ENCODE results near the gene RAB11FIP3. TPM values are rescaled to one million over a fixed set of nuclear protein-coding genes. Genes with fewer than 3 reads are reported as not detected.

Gene RAB11FIP3, protein sequence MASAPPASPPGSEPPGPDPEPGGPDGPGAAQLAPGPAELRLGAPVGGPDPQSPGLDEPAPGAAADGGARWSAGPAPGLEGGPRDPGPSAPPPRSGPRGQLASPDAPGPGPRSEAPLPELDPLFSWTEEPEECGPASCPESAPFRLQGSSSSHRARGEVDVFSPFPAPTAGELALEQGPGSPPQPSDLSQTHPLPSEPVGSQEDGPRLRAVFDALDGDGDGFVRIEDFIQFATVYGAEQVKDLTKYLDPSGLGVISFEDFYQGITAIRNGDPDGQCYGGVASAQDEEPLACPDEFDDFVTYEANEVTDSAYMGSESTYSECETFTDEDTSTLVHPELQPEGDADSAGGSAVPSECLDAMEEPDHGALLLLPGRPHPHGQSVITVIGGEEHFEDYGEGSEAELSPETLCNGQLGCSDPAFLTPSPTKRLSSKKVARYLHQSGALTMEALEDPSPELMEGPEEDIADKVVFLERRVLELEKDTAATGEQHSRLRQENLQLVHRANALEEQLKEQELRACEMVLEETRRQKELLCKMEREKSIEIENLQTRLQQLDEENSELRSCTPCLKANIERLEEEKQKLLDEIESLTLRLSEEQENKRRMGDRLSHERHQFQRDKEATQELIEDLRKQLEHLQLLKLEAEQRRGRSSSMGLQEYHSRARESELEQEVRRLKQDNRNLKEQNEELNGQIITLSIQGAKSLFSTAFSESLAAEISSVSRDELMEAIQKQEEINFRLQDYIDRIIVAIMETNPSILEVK
- total RNA-seq = 22.7 and 25.3 TPM in 2 replicates

DNA sequence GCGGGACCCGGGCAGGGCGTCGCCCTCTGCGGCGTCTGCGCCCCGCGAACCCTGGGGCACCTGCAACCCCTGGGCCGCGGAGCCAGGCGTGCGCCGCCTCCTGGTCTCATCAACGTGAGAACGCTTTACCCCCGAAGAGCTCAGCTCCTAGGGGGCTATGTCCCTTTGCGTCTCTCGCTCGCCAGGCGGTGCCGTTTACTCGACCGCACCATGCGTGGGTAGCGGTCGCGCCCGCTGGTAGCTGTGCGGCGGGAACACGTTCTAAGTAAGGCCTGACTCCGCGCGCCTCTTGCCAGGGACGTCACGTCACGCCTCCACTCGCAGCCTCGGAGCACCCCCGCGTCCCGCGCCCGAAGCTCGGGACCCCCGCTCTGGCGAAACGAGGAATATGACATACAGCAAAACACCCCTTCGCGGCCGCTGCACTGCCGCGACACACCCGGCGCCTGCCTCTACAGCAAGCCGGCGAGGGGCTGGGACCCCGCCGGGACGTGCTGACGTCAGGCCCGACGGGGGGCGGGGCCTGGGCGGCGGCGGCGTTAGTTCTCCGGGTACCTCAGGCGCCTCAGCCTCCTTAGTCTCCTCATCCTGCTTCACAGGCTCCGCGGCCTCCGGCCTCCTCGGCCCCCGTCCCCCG lies at the start of gene RAB11FIP3:
RAB11FIP3 (plus strand) TSS at position 568 of the 637 bp plus-strand sequence. CDS start 358 bp downstream, outside the sequence.
- Histone ChIP-seq H3K4me2 (ENCODE audit: insufficient read depth, low read length) (peak within 1 kb of the TSS; percentile 91), H3K36me3 (ENCODE audit: insufficient read depth, low read length) (no peaks in the 10 kb centered on the region), H3K27ac (ENCODE audit: low read depth, low read length) (peak within 1 kb of the TSS; percentile 91), H3K79me2 (ENCODE audit: insufficient read depth, low read length) (peaks cover 39% of the 10 kb centered on the region), H3K4me1 (ENCODE audit: insufficient read depth, low read length) (peaks cover 30% of the 10 kb centered on the region), H4K20me1 (ENCODE audit: insufficient read depth, low read length) (peaks cover 27% of the 10 kb centered on the region), H3K4me3 (ENCODE audit: insufficient read depth, low read length) (peak within 1 kb of the TSS; percentile 86), H2AFZ (ENCODE audit: low read length) (peak within 1 kb of the TSS; percentile 89), H3K9me3 (ENCODE audit: low read depth, low read length) (no peaks in the 10 kb centered on the region), H3K27me3 (ENCODE audit: insufficient read depth, low read length) (no peaks in the 10 kb centered on the region)
- DNase-seq (ENCODE audit: insufficient read length, low spot score, missing footprints) = peak; percentile 98
- TF ChIP-seq, protein P1, sequence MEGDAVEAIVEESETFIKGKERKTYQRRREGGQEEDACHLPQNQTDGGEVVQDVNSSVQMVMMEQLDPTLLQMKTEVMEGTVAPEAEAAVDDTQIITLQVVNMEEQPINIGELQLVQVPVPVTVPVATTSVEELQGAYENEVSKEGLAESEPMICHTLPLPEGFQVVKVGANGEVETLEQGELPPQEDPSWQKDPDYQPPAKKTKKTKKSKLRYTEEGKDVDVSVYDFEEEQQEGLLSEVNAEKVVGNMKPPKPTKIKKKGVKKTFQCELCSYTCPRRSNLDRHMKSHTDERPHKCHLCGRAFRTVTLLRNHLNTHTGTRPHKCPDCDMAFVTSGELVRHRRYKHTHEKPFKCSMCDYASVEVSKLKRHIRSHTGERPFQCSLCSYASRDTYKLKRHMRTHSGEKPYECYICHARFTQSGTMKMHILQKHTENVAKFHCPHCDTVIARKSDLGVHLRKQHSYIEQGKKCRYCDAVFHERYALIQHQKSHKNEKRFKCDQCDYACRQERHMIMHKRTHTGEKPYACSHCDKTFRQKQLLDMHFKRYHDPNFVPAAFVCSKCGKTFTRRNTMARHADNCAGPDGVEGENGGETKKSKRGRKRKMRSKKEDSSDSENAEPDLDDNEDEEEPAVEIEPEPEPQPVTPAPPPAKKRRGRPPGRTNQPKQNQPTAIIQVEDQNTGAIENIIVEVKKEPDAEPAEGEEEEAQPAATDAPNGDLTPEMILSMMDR (IDR thresholded peaks at IDR 0.05; ENCODE audit: extremely low read depth, low read depth, low read length) = no peak

DNA sequence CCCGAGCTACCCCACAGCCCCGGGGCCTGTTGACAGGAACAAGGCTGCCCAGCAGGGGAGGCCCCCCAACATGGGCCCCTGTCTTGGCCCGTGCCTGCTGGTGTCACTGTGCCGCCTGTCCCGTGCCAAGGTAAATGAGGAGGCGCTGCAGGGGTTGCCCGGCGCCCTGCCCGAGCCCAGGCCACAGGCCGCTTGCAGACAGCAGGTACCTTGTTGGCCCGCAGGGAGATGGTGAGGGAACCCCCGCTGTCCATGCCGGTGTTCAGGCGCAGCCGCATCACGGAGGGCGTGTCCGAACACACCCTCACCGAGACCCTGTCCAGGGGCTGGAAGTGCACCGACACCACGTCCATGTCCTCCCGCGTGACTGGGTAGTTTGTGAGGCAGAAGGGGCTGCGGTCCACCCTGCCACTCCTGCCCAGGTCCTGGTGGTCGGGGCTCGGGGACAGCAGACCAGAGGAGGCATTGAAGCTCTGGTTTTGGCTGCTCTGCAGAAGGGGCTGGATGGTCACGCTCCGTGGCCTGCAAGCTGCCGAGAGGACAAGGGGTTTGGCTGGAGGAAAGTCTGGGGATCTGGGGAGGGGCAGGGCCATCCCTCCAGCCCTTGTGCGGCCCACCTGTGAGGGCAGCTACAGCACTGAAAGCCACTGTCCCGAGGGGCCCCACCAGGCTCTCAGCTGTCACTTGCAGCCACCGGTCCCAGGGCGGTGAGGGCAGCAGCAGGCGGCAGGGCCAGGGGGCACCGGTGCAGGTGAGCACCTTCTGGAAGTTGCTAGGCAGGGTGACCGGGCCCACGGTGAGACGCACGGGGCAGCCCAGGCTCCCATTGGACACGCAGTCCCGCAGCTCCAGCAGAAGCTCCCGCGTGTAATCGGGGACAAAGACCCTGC lies 49.3 kb upstream of the RAB11FIP3 start:
- Histone ChIP-seq H3K79me2 (ENCODE audit: insufficient read depth, low read length) (peaks cover 28% of the 10 kb centered on the region), H3K4me1 (ENCODE audit: insufficient read depth, low read length) (no peaks in the 10 kb centered on the region), H3K36me3 (ENCODE audit: insufficient read depth, low read length) (peaks cover 27% of the 10 kb centered on the region), H3K4me3 (ENCODE audit: insufficient read depth, low read length) (no peak overlapping the region), H3K27me3 (ENCODE audit: insufficient read depth, low read length) (no peaks in the 10 kb centered on the region), H3K9me3 (ENCODE audit: low read depth, low read length) (no peaks in the 10 kb centered on the region), H3K27ac (ENCODE audit: low read depth, low read length) (no peak overlapping the region), H2AFZ (ENCODE audit: low read length) (no peak overlapping the region), H4K20me1 (ENCODE audit: insufficient read depth, low read length) (peaks cover 15% of the 10 kb centered on the region), H3K4me2 (ENCODE audit: insufficient read depth, low read length) (no peak overlapping the region)
- TF ChIP-seq, protein P1 (IDR thresholded peaks at IDR 0.05; ENCODE audit: extremely low read depth, low read depth, low read length) = no peak
- no peak for DNase-seq (ENCODE audit: insufficient read length, low spot score, missing footprints)

DNA sequence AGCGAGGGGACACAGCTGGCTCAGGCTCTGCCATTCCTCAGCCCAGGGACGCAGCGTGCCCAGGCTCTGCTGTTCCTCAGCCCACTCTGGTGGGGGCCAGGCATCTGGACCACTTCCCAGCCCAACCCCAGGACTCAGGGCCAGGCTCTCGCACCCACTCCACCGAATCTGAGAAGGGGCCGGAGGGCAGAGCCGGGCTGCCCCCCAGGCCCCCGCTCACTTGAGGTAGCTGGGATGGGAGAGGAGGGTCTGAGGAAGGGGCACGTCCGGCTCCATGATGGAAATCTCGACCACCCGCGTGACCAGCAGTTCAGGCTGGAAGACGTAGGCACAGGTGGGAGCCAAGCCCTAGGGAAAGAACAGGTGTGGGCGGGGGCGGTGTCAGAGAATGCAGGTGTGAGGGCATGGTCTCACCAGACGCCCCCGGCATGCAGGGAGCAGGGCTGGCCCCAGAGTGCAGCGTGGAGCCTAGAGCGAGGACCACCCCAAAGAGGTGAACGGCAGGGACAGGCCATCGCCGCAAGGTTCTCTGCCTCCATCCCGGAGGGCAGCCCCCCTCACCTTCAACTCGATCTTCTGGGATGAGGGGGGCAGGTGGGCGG lies 48.5 kb upstream of the RAB11FIP3 start:
- H3K4me1 ChIP-seq (ENCODE audit: insufficient read depth, low read length) = no peaks in the 10 kb centered on the region
- peaks cover 22% of the 10 kb centered on the region for H3K36me3 ChIP-seq (ENCODE audit: insufficient read depth, low read length)
- peaks cover 30% of the 10 kb centered on the region for H3K79me2 ChIP-seq (ENCODE audit: insufficient read depth, low read length)
- H2AFZ ChIP-seq (ENCODE audit: low read length) = no peak overlapping the region
- TF ChIP-seq, protein P1 (IDR thresholded peaks at IDR 0.05; ENCODE audit: extremely low read depth, low read depth, low read length) = no peak
- no peak overlapping the region for H3K4me3 ChIP-seq (ENCODE audit: insufficient read depth, low read length)
- DNase-seq (ENCODE audit: insufficient read length, low spot score, missing footprints) = no peak
- H3K4me2 ChIP-seq (ENCODE audit: insufficient read depth, low read length) = no peak overlapping the region
- no peaks in the 10 kb centered on the region for H3K27me3 ChIP-seq (ENCODE audit: insufficient read depth, low read length)
- H3K9me3 ChIP-seq (ENCODE audit: low read depth, low read length) = no peaks in the 10 kb centered on the region
- peaks cover 15% of the 10 kb centered on the region for H4K20me1 ChIP-seq (ENCODE audit: insufficient read depth, low read length)
- no peak overlapping the region for H3K27ac ChIP-seq (ENCODE audit: low read depth, low read length)

Measured in osteoblast (primary cell).